HG02763 (cell line): ENCODE data around the gene TSPAN32.
"Not testable (repeated sequence)": the region's sequence is repeated elsewhere in the genome, so short reads cannot be mapped to it uniquely, and the experiment has no call there.

ENCODE experiments used
- ATAC-seq: cut with Tn5 transposase; IDR thresholded peaks from one replicate; pipeline ENCODE4 v1.9.1; 2021; ENCODE audit warnings: mild to moderate bottlenecking, moderate library complexity; ENCODE audit not compliant: unreplicated experiment

The TSPAN32 gene

GRCh38 chr11:2280208-2280607 is 21.6 kb upstream of the TSPAN32 start:
- no peak for ATAC-seq

- ATAC-seq, result not testable (repeated sequence)
These were observed 15.5 kb upstream of the TSPAN32 start for GRCh38 chr11:2286350-2286749.

GRCh38 chr11:2287091-2287490 is 14.7 kb upstream of the TSPAN32 start:
- no peak for ATAC-seq

- ATAC-seq, result no peak
These were observed 12.5 kb upstream of the TSPAN32 start for GRCh38 chr11:2289350-2289749.

- no peak for ATAC-seq
These were observed 12.0 kb upstream of the TSPAN32 start for GRCh38 chr11:2289859-2290258.

- no peak for ATAC-seq
These were observed 11.4 kb upstream of the TSPAN32 start for GRCh38 chr11:2290351-2290841.

GRCh38 chr11:2293531-2293971 is 8.3 kb upstream of the TSPAN32 start:
- no peak for ATAC-seq

- no peak for ATAC-seq
These were observed 7.6 kb upstream of the TSPAN32 start for GRCh38 chr11:2293984-2294925.

- no peak for ATAC-seq
These were observed 6.9 kb upstream of the TSPAN32 start for GRCh38 chr11:2294926-2295290.

- ATAC-seq, result no peak
These were observed 5.6 kb upstream of the TSPAN32 start for GRCh38 chr11:2295971-2296912.

- ATAC-seq, result no peak
These were observed 4.7 kb upstream of the TSPAN32 start for GRCh38 chr11:2296913-2297622.

GRCh38 chr11:2297623-2298030 is 4.2 kb upstream of the TSPAN32 start:
- ATAC-seq, result no peak

GRCh38 chr11:2298131-2298794 is 3.5 kb upstream of the TSPAN32 start:
- no peak for ATAC-seq

- no peak for ATAC-seq
These were observed 2.7 kb upstream of the TSPAN32 start for GRCh38 chr11:2298795-2299761.

GRCh38 chr11:2299773-2300172 is 2.0 kb upstream of the TSPAN32 start:
- no peak for ATAC-seq

- ATAC-seq, result no peak
These were observed 1.4 kb upstream of the TSPAN32 start for GRCh38 chr11:2300290-2300935.

GRCh38 chr11:2300936-2301630 is 730 bp upstream of the TSPAN32 start:
- no peak for ATAC-seq

GRCh38 chr11:2302306-2302895 is 588 bp downstream of the TSPAN32 start:
- ATAC-seq, result peak; percentile 8
